Esophagus (tissue), 2 donors: Measurements from ENCODE around the gene PRR23E. TPM values are rescaled to one million over a fixed set of nuclear protein-coding genes. Genes with fewer than 3 reads are reported as not detected.

Source experiments
- H3K27ac ChIP-seq, 2 donors: one replicate each; pipeline ENCODE4 v1.5.1; 2013; ENCODE audit warnings: low read depth in 2 of 2, mild to moderate bottlenecking in 2 of 2, inconsistent platforms in 1 of 2, low read length in 1 of 2, moderate library complexity in 1 of 2
- H3K27me3 ChIP-seq, 2 donors: one replicate each; pipeline ENCODE4 v1.6.1; 2013; ENCODE audit warnings: low read length in 2 of 2, control low read depth in 1 of 2, mild to moderate bottlenecking in 1 of 2; ENCODE audit not compliant: insufficient read depth in 2 of 2, control insufficient read depth in 1 of 2
- H3K36me3 ChIP-seq, 2 donors: one replicate each; pipeline ENCODE4 v1.6.1; 2013; ENCODE audit warnings: low read length in 1 of 2; ENCODE audit not compliant: control insufficient read depth in 2 of 2, insufficient read depth in 2 of 2
- H3K4me1 ChIP-seq, 2 donors: one replicate each; pipeline ENCODE4 v1.6.1; 2013; ENCODE audit warnings: low read length in 1 of 2; ENCODE audit not compliant: control insufficient read depth in 2 of 2, insufficient read depth in 2 of 2
- H3K4me3 ChIP-seq, 2 donors: one replicate each; pipeline ENCODE4 v1.5.1; 2013; ENCODE audit warnings: low read length in 2 of 2, mild to moderate bottlenecking in 2 of 2, low read depth in 1 of 2, moderate library complexity in 1 of 2
- H3K9me3 ChIP-seq, 2 donors: one replicate each; pipeline ENCODE4 v1.6.1; 2013; ENCODE audit warnings: mild to moderate bottlenecking in 2 of 2, low read depth in 1 of 2, low read length in 1 of 2, moderate library complexity in 1 of 2; ENCODE audit not compliant: control insufficient read depth in 2 of 2, insufficient read depth in 1 of 2
- WGBS, 2 donors: extraction: QIAGEN DNeasy Blood & Tissue Kit; methylation state at CpG; one replicate each; pipeline ENCODE4 v1.1.7; 2013; 5-methylcytosine and 5-hydroxymethylcytosine counted together
- polyA plus RNA-seq, 2 donors: library from polyadenylated mRNA; stranded (reverse); fragments of 200-250 nt; gene quantifications; one replicate each; pipeline ENCODE4 v1.2.3, GENCODE V29; 2013
- donor health status: healthy with polysubstance abuse.
- donor health status: Bipolar disorder and iron deficiency.

The PRR23E gene
- polyA plus RNA-seq, 2 donors, result not detected

DNA sequence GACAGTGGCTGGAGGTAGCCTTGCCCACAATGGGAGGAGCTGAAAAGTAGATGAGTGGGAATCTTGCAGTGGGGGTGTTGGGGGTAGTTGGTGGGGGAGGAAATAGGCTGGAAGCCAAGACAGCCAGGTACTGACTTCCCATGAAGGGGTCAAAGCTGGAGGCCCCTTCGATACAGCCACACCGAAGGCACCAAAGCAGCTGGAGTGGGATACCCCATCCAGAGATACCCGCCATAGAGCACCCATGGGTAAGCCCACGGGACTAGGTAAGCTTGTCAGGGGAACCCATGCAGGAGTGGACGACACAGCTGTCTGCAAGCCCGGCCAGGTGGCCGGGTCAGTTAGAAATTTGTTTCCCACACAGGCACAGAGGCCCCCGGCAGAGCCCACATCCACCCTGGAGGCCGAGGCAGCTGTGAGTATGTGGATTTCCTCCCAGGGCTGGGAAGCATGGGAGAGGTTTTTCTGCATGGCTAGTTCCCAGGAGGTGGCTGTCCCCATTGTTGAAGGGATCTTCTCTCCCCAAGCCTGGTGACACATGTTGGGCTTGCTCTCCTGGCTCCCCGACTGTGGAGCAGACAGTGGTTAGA is 28.6 kb downstream of the PRR23E start:
- H3K27me3 ChIP-seq, result no peaks in the 10 kb centered on the region
- 62 to 78% methylated on average over 10 of the region's 10 CpGs for WGBS, 2 donors

DNA sequence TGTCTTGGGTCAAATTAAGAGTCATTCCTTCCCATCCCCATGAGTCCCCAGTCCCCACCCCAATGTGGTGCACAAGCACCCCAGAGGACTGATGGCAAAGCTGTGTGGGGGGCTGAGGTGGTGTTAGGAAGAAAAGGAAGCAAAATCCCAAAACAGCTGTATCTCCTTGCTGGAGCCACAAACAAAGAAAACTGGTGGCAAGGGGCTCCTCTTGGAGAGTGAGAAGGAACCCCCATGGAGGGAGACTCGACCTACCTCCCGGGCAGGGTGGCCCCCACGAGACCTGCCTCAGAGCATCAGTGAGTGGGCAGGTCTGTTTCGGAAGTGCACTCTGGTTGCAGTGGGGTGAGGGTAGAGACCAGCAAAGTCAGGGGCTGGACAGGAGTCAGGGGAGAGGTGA is 29.2 kb downstream of the PRR23E start:
- Histone ChIP-seq H3K4me3 (no peak overlapping the region), H3K27me3 (no peaks in the 10 kb centered on the region), H3K9me3 (peaks cover 0 to 3% of the 10 kb centered on the region in 2 donors), H3K36me3 (no peaks in the 10 kb centered on the region), H3K4me1 (peaks cover 1 to 4% of the 10 kb centered on the region in 2 donors), H3K27ac (no peak overlapping the region)
- 85 to 90% methylated on average over 4 of the region's 4 CpGs for WGBS, 2 donors

More for the DNA sequence above, 28.6 kb downstream of the PRR23E start:
- Histone ChIP-seq H3K36me3 (no peaks in the 10 kb centered on the region), H3K4me1 (peaks cover 1 to 4% of the 10 kb centered on the region in 2 donors), H3K9me3 (peaks cover 0 to 1% of the 10 kb centered on the region in 2 donors), H3K4me3 (no peak overlapping the region), H3K27ac (no peak overlapping the region)

- peaks cover 0 to 3% of the 10 kb centered on the region in 2 donors for H3K9me3 ChIP-seq
- H3K27me3 ChIP-seq, result no peaks in the 10 kb centered on the region
- peaks cover 1 to 4% of the 10 kb centered on the region in 2 donors for H3K4me1 ChIP-seq
- H3K4me3 ChIP-seq, result no peak overlapping the region
- no peaks in the 10 kb centered on the region for H3K36me3 ChIP-seq
- no peak overlapping the region for H3K27ac ChIP-seq
- 78 to 81% methylated on average over 13 of the region's 13 CpGs for WGBS, 2 donors
Observed at GRCh38 chr3:127222664-127223063, 29.7 kb downstream of the PRR23E start.

DNA sequence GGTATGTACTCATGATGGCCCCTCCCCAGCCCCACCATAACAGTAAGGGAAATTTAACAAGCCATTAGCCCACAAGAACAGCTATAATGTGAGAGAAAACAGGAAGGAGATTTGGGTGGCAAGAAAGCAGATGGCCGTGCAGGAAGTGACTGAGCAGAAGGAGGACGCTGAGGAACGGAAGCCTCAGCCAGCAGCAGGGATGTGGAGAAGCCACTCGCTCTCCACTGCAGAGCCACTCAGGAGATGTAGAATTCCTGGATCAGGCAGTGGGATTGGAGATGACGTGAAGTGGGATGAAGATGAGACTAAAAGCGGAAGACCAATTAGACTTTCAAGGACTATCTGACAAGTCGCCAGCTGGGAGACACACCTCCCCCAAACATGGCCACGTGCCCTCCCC is 31.2 kb downstream of the PRR23E start:
- WGBS, 2 donors, result 67 to 71% methylated on average over 8 of the region's 8 CpGs
- Histone ChIP-seq H3K27ac (no peak overlapping the region), H3K4me1 (peaks cover 0 to 2% of the 10 kb centered on the region in 2 donors), H3K36me3 (no peaks in the 10 kb centered on the region), H3K27me3 (no peaks in the 10 kb centered on the region), H3K9me3 (peaks cover 0 to 3% of the 10 kb centered on the region in 2 donors), H3K4me3 (no peak overlapping the region)

- 52 to 65% methylated on average over 3 of the region's 3 CpGs for WGBS, 2 donors
Observed at GRCh38 chr3:127226457-127226856, 33.5 kb downstream of the PRR23E start.

DNA sequence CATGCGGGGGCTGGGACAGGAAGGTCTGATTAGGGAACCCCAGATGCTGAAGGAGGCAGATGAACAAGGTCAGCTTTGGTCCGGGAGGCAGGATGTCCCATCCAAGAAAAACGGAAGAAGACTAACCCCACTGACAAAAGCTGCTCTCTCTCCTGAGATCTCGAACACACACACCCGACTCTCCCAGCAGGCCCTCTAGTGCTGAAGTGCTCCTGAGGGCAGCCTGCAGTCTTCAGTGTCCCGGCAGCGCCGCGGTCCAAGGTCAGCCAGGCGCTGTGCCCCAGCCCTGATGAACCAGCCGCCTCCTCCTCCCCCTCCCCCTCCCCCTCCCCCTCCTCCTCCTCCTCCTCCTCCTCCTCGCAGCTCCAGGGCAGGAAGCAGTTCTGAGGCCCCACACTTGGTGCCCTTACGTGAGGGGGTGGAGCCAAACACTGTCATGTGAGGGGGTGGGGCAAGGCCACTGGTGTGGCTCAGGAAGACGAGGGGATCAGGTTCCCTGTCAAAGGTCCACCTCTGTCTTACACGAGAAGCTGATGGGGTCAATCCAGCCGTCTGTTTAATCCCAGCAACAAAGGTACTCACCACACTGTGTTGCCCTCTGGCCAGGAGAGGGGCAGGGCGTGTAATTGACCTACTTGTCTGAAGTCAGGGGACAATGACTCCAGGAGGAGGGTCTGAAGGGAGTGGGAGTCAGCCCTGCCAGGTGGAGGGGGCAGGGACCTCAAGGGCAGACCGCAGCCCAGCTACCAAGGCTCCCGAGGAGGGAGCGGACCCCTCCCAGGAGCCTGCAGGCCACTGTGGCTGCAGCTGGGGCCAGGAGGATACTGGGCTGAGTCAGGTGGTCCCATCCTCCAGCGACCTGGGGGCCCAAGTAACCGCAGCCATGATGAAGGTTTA is 34.3 kb downstream of the PRR23E start:
- WGBS, 2 donors, result 47 to 61% methylated on average over 20 to 21 of the region's 22 CpGs
- peaks cover 0 to 3% of the 10 kb centered on the region in 2 donors for H3K9me3 ChIP-seq
- no peaks in the 10 kb centered on the region for H3K27me3 ChIP-seq
- no peaks in the 10 kb centered on the region for H3K4me1 ChIP-seq
- no peak overlapping the region for H3K27ac ChIP-seq
- H3K36me3 ChIP-seq, result no peaks in the 10 kb centered on the region
- H3K4me3 ChIP-seq, result no peak overlapping the region

More at GRCh38 chr3:127226457-127226856, 33.5 kb downstream of the PRR23E start:
- Histone ChIP-seq H3K4me1 (peaks cover 0 to 2% of the 10 kb centered on the region in 2 donors), H3K4me3 (no peak overlapping the region), H3K9me3 (peaks cover 0 to 3% of the 10 kb centered on the region in 2 donors), H3K27me3 (no peaks in the 10 kb centered on the region), H3K36me3 (no peaks in the 10 kb centered on the region), H3K27ac (no peak overlapping the region)

- H3K4me1 ChIP-seq, result no peaks in the 10 kb centered on the region
Observed at GRCh38 chr3:127228866-127229265, 35.9 kb downstream of the PRR23E start.

GRCh38 chr3:127233371-127233770 is 40.4 kb downstream of the PRR23E start:
- Histone ChIP-seq H3K4me3 (no peak overlapping the region), H3K9me3 (no peaks in the 10 kb centered on the region), H3K27ac (no peak overlapping the region), H3K4me1 (no peaks in the 10 kb centered on the region), H3K36me3 (no peaks in the 10 kb centered on the region), H3K27me3 (peaks cover 0 to 2% of the 10 kb centered on the region in 2 donors)
- WGBS, 2 donors, result 33 to 35% methylated on average over 3 of the region's 3 CpGs

More at GRCh38 chr3:127228866-127229265, 35.9 kb downstream of the PRR23E start:
- Histone ChIP-seq H3K27ac (no peak overlapping the region), H3K36me3 (no peaks in the 10 kb centered on the region), H3K4me3 (no peak overlapping the region), H3K9me3 (peaks cover 0 to 3% of the 10 kb centered on the region in 2 donors), H3K27me3 (no peaks in the 10 kb centered on the region)
- WGBS, 2 donors, result 71 to 78% methylated on average over 2 of the region's 2 CpGs

- Histone ChIP-seq H3K27ac (no peak overlapping the region), H3K27me3 (peaks cover 0 to 2% of the 10 kb centered on the region in 2 donors), H3K4me3 (no peak overlapping the region), H3K36me3 (no peaks in the 10 kb centered on the region), H3K9me3 (no peaks in the 10 kb centered on the region), H3K4me1 (no peaks in the 10 kb centered on the region)
Observed at GRCh38 chr3:127234778-127235177, 41.8 kb downstream of the PRR23E start.
